HEK293 (cell line): Measurements from ENCODE around the gene BZW2.

Source experiments
- CTCF ChIA-PET: fragments of 350-600 bp; formaldehyde crosslinking; extraction: SDS; loops from one replicate; lab custom pipeline; 2021; ENCODE audit warnings: antibody characterized with exemption; lab: Yijun Ruan, JAX
- POLR2A ChIA-PET: fragments of 300-600 bp; formaldehyde crosslinking; extraction: SDS; loops from one replicate; lab custom pipeline; 2020; ENCODE audit warnings: antibody characterized with exemption, inconsistent platforms; lab: Yijun Ruan, JAX
- H3K27ac ChIP-seq: fragments of 200-500 bp; sonication (Bioruptor generic); 2 replicates; pipeline ENCODE4 v1.5.1; 2014; ENCODE audit warnings: low read depth, low read length, control low read depth, inconsistent platforms; ENCODE audit errors: extremely low read depth
- H3K36me3 ChIP-seq, 2 experiments: fragments of 200-500 bp in 1 of 2; sonication (Bioruptor generic) in 1 of 2; 1 replicate in 1 of 2; 2 replicates in 1 of 2; pipeline ENCODE4 v1.5.1; 2014 to 2017; ENCODE audit warnings: inconsistent platforms in 2 of 2, low read length in 2 of 2; ENCODE audit not compliant: control insufficient read depth in 2 of 2, insufficient read depth in 1 of 2
- H3K4me1 ChIP-seq: fragments of 200-500 bp; sonication (Bioruptor generic); 2 replicates; pipeline ENCODE4 v1.5.1; 2014; ENCODE audit warnings: mild to moderate bottlenecking, low read length, inconsistent platforms; ENCODE audit not compliant: control insufficient read depth, insufficient read depth
- H3K4me3 ChIP-seq: 2 replicates; pipeline ENCODE4 v1.5.1; 2011; ENCODE audit warnings: low read depth, mild to moderate bottlenecking, control low read depth, low read length, moderate library complexity
- H3K9me3 ChIP-seq: fragments of 200-500 bp; sonication (Bioruptor generic); 2 replicates; pipeline ENCODE4 v1.5.1; 2014; ENCODE audit warnings: low read depth, low read length, inconsistent platforms; ENCODE audit not compliant: control insufficient read depth, insufficient read depth
- ELK4 ChIP-seq: IDR thresholded peaks from 2 replicates; pipeline ENCODE4 v1.6.1; 2011; ENCODE audit warnings: mild to moderate bottlenecking, low read depth, low read length, borderline replicate concordance
- GFI1B ChIP-seq: fragments of 450-650 bp; formaldehyde crosslinking; IDR thresholded peaks from 2 replicates; pipeline ENCODE4 v1.5.1; 2016; ENCODE audit warnings: missing biosample characterization, missing genetic modification characterization
- MZF1 ChIP-seq: fragments of 450-650 bp; formaldehyde crosslinking; IDR thresholded peaks from 2 replicates; pipeline ENCODE4 v1.5.1; 2017; ENCODE audit warnings: missing biosample characterization, missing genetic modification characterization, borderline replicate concordance
- PATZ1 ChIP-seq: fragments of 450-650 bp; formaldehyde crosslinking; IDR thresholded peaks from 2 replicates; pipeline ENCODE4 v1.5.1; 2016; ENCODE audit warnings: missing biosample characterization, missing genetic modification characterization
- PBX3 ChIP-seq: sonication (generic); formaldehyde crosslinking; IDR thresholded peaks from 2 replicates; pipeline ENCODE4 v1.8.1; 2022; ENCODE audit warnings: mild to moderate bottlenecking, moderate library complexity, missing genetic modification reagents
- RBAK ChIP-seq: fragments of 450-650 bp; formaldehyde crosslinking; IDR thresholded peaks from 2 replicates; pipeline ENCODE4 v1.5.1; 2016; ENCODE audit warnings: missing biosample characterization, missing genetic modification characterization
- SALL2 ChIP-seq: fragments of 450-650 bp; formaldehyde crosslinking; IDR thresholded peaks from 2 replicates; pipeline ENCODE4 v1.5.0; 2017; ENCODE audit warnings: missing biosample characterization, mild to moderate bottlenecking, missing genetic modification characterization, borderline replicate concordance
- TCF7L2 ChIP-seq: IDR thresholded peaks from 2 replicates; pipeline ENCODE4 v1.6.1; 2011; ENCODE audit warnings: low read depth, mild to moderate bottlenecking, inconsistent platforms, low read length, moderate library complexity, borderline replicate concordance
- ZBTB1 ChIP-seq: fragments of 450-650 bp; formaldehyde crosslinking; IDR thresholded peaks from 2 replicates; pipeline ENCODE4 v1.5.1; 2016; ENCODE audit warnings: missing biosample characterization, missing genetic modification characterization
- ZIC2 ChIP-seq: fragments of 450-650 bp; formaldehyde crosslinking; IDR thresholded peaks from 2 replicates; pipeline ENCODE4 v1.5.1; 2016; ENCODE audit warnings: missing biosample characterization, missing genetic modification characterization
- ZNF10 ChIP-seq: fragments of 450-650 bp; formaldehyde crosslinking; IDR thresholded peaks from 2 replicates; pipeline ENCODE4 v1.5.1; 2017; ENCODE audit warnings: missing biosample characterization, missing genetic modification characterization
- ZNF140 ChIP-seq: fragments of 450-650 bp; formaldehyde crosslinking; IDR thresholded peaks from 2 replicates; pipeline ENCODE4 v1.5.1; 2016; ENCODE audit warnings: missing biosample characterization, missing genetic modification characterization
- ZNF211 ChIP-seq: fragments of 450-650 bp; formaldehyde crosslinking; IDR thresholded peaks from 2 replicates; pipeline ENCODE4 v1.5.1; 2016; ENCODE audit warnings: low read depth, missing biosample characterization, missing genetic modification characterization
- ZNF221 ChIP-seq: fragments of 450-650 bp; formaldehyde crosslinking; IDR thresholded peaks from 2 replicates; pipeline ENCODE4 v1.5.1; 2017; ENCODE audit warnings: missing biosample characterization, missing genetic modification characterization, borderline replicate concordance
- ZNF302 ChIP-seq: fragments of 450-650 bp; formaldehyde crosslinking; IDR thresholded peaks from 2 replicates; pipeline ENCODE4 v1.5.1; 2016; ENCODE audit warnings: missing biosample characterization, missing genetic modification characterization, low read depth
- ZNF416 ChIP-seq: fragments of 450-650 bp; formaldehyde crosslinking; IDR thresholded peaks from 2 replicates; pipeline ENCODE4 v1.5.1; 2016; ENCODE audit warnings: missing biosample characterization, missing genetic modification characterization
- ZNF514 ChIP-seq: fragments of 450-650 bp; formaldehyde crosslinking; IDR thresholded peaks from 2 replicates; pipeline ENCODE4 v1.5.1; 2016; ENCODE audit warnings: missing biosample characterization, missing genetic modification characterization
- ZNF521 ChIP-seq: fragments of 450-650 bp; formaldehyde crosslinking; IDR thresholded peaks from 2 replicates; pipeline ENCODE4 v1.5.1; 2017; ENCODE audit warnings: missing biosample characterization, mild to moderate bottlenecking, missing genetic modification characterization
- ZNF529 ChIP-seq: fragments of 450-650 bp; formaldehyde crosslinking; IDR thresholded peaks from 2 replicates; pipeline ENCODE4 v1.5.1; 2017; ENCODE audit warnings: missing genetic modification characterization, missing biosample characterization; ENCODE audit not compliant: insufficient replicate concordance
- ZNF561 ChIP-seq: fragments of 450-650 bp; IDR thresholded peaks from 2 replicates; pipeline ENCODE4 v1.5.1; 2018; ENCODE audit warnings: missing biosample characterization, missing genetic modification characterization, borderline replicate concordance
- ZNF621 ChIP-seq: fragments of 450-650 bp; formaldehyde crosslinking; IDR thresholded peaks from 2 replicates; pipeline ENCODE4 v1.5.1; 2017; ENCODE audit warnings: missing biosample characterization, missing genetic modification characterization
- ZNF785 ChIP-seq: fragments of 450-650 bp; formaldehyde crosslinking; IDR thresholded peaks from 2 replicates; pipeline ENCODE4 v1.5.1; 2016; ENCODE audit warnings: missing biosample characterization, missing genetic modification characterization
- ZNF792 ChIP-seq: fragments of 450-650 bp; formaldehyde crosslinking; IDR thresholded peaks from 2 replicates; pipeline ENCODE4 v1.5.1; 2016; ENCODE audit warnings: missing biosample characterization, missing genetic modification characterization
- TF ChIP-seq, protein P1 (sequence below): fragments of 450-650 bp; IDR thresholded peaks from 2 replicates; pipeline ENCODE4 v1.5.1; 2018; ENCODE audit warnings: missing biosample characterization, missing genetic modification characterization
- TF ChIP-seq, protein P2 (sequence below): fragments of 450-650 bp; formaldehyde crosslinking; IDR thresholded peaks from 2 replicates; pipeline ENCODE4 v1.5.1; 2017; ENCODE audit warnings: missing biosample characterization, missing genetic modification characterization
- TF ChIP-seq, protein P3 (sequence below): fragments of 450-650 bp; formaldehyde crosslinking; IDR thresholded peaks from 2 replicates; pipeline ENCODE4 v1.5.1; 2016; ENCODE audit warnings: missing biosample characterization, missing genetic modification characterization
- TF ChIP-seq, protein P4 (sequence below): fragments of 450-650 bp; formaldehyde crosslinking; IDR thresholded peaks from 2 replicates; pipeline ENCODE4 v1.5.1; 2016; ENCODE audit warnings: missing biosample characterization, missing genetic modification characterization

Gene BZW2

GRCh38 chr7:16615228-16615627, 30.8 kb upstream of the BZW2 start:
- no peak overlapping the region for H3K4me3 ChIP-seq
- TF ChIP-seq ZNF514 (tag by site-specific recombination) (no peak), ZNF302 (tag by site-specific recombination) (no peak), MZF1 (tag by site-specific recombination) (no peak), RBAK (tag by site-specific recombination) (no peak), GFI1B (tag by site-specific recombination) (no peak), ZNF521 (tag by site-specific recombination) (no peak), ZNF529 (tag by site-specific recombination) (no peak), ZNF785 (no peak), ZIC2 (tag by site-specific recombination) (no peak), ZNF792 (tag by site-specific recombination) (no peak), ELK4 (no peak), ZNF221 (tag by site-specific recombination) (no peak), ZNF416 (no peak), ZNF621 (tag by site-specific recombination) (no peak)
- TF ChIP-seq, protein P1, sequence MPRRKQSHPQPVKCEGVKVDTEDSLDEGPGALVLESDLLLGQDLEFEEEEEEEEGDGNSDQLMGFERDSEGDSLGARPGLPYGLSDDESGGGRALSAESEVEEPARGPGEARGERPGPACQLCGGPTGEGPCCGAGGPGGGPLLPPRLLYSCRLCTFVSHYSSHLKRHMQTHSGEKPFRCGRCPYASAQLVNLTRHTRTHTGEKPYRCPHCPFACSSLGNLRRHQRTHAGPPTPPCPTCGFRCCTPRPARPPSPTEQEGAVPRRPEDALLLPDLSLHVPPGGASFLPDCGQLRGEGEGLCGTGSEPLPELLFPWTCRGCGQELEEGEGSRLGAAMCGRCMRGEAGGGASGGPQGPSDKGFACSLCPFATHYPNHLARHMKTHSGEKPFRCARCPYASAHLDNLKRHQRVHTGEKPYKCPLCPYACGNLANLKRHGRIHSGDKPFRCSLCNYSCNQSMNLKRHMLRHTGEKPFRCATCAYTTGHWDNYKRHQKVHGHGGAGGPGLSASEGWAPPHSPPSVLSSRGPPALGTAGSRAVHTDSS (tag by site-specific recombination), result no peak
- TF ChIP-seq, protein P2, sequence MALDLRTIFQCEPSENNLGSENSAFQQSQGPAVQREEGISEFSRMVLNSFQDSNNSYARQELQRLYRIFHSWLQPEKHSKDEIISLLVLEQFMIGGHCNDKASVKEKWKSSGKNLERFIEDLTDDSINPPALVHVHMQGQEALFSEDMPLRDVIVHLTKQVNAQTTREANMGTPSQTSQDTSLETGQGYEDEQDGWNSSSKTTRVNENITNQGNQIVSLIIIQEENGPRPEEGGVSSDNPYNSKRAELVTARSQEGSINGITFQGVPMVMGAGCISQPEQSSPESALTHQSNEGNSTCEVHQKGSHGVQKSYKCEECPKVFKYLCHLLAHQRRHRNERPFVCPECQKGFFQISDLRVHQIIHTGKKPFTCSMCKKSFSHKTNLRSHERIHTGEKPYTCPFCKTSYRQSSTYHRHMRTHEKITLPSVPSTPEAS, result no peak
- H3K36me3 ChIP-seq, result peaks cover 27% of the 10 kb centered on the region in 2 experiments
- H3K9me3 ChIP-seq, result no peaks in the 10 kb centered on the region
- H3K4me1 ChIP-seq, result no peaks in the 10 kb centered on the region
- no peak overlapping the region for H3K27ac ChIP-seq
- POLR2A ChIA-PET, result no interaction called here
- CTCF ChIA-PET, result no interaction called here

DNA sequence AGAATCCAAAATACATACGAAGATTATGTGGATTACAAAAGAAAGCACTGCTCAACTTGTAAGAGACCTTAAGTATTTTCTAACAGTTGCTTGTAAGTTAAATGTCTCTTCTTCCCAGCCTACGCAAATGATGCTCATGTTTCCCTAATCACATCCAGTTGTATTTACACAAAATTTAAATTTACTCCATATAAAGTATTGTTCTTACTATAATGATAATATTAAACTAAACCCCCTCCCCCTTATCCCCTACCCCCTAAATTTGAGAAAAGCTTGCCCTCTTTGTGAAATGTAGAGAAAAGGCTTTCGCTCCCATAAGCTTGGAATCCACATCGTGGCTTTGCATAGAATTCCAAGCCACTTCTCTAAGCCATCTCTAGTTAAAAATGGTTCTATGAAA, 29.9 kb upstream of the BZW2 start:
- ChIA-PET CTCF (no interaction called here), POLR2A (no interaction called here)
- Histone ChIP-seq H3K27ac (no peak overlapping the region), H3K4me3 (no peak overlapping the region), H3K4me1 (no peaks in the 10 kb centered on the region), H3K9me3 (no peaks in the 10 kb centered on the region), H3K36me3 (peaks cover 27 to 30% of the 10 kb centered on the region in 2 experiments)
- TF ChIP-seq ZNF211 (tag by site-specific recombination) (no peak), ZBTB1 (tag by site-specific recombination) (no peak), SALL2 (tag by site-specific recombination) (no peak), ZNF10 (tag by site-specific recombination) (no peak), TCF7L2 (no peak), ZNF140 (tag by site-specific recombination) (no peak), PBX3 (CRISPR knock-in tag) (no peak), PATZ1 (tag by site-specific recombination) (no peak), ZNF514 (tag by site-specific recombination) (no peak), ZNF561 (no peak)
- TF ChIP-seq, protein P3, sequence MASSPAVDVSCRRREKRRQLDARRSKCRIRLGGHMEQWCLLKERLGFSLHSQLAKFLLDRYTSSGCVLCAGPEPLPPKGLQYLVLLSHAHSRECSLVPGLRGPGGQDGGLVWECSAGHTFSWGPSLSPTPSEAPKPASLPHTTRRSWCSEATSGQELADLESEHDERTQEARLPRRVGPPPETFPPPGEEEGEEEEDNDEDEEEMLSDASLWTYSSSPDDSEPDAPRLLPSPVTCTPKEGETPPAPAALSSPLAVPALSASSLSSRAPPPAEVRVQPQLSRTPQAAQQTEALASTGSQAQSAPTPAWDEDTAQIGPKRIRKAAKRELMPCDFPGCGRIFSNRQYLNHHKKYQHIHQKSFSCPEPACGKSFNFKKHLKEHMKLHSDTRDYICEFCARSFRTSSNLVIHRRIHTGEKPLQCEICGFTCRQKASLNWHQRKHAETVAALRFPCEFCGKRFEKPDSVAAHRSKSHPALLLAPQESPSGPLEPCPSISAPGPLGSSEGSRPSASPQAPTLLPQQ, result no peak
- TF ChIP-seq, protein P4, sequence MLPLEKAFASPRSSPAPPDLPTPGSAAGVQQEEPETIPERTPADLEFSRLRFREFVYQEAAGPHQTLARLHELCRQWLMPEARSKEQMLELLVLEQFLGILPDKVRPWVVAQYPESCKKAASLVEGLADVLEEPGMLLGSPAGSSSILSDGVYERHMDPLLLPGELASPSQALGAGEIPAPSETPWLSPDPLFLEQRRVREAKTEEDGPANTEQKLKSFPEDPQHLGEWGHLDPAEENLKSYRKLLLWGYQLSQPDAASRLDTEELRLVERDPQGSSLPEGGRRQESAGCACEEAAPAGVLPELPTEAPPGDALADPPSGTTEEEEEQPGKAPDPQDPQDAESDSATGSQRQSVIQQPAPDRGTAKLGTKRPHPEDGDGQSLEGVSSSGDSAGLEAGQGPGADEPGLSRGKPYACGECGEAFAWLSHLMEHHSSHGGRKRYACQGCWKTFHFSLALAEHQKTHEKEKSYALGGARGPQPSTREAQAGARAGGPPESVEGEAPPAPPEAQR (tag by site-specific recombination), result no peak
